Osteoblast (primary cell): Measurements from ENCODE around the gene SNUPN. TPM values are rescaled to one million over a fixed set of nuclear protein-coding genes. Genes with fewer than 3 reads are reported as not detected.
A peak's percentile ranks its signal among the peaks of the same experiment; 100 is the strongest.

Experiments used
- DNase-seq: peaks from one replicate; pipeline ENCODE4 v3.0.0; 2011; ENCODE audit warnings: low spot score, mixed read lengths; ENCODE audit not compliant: insufficient read length; ENCODE audit errors: missing footprints
- H2AFZ ChIP-seq: 2 replicates; pipeline ENCODE4 v1.6.0; 2011; ENCODE audit warnings: mild to moderate bottlenecking, low read length
- H3K27ac ChIP-seq: 2 replicates; pipeline ENCODE4 v1.5.1; 2011; ENCODE audit warnings: mild to moderate bottlenecking, low read depth, low read length, moderate library complexity
- H3K27me3 ChIP-seq: 2 replicates; pipeline ENCODE4 v1.6.0; 2012; ENCODE audit warnings: mild to moderate bottlenecking, control low read depth, inconsistent platforms, low read length, moderate library complexity; ENCODE audit not compliant: insufficient read depth
- H3K36me3 ChIP-seq: 2 replicates; pipeline ENCODE4 v1.5.1; 2011; ENCODE audit warnings: mild to moderate bottlenecking, low read length, control low read depth, moderate library complexity; ENCODE audit not compliant: insufficient read depth
- H3K4me1 ChIP-seq: 2 replicates; pipeline ENCODE4 v1.5.1; 2011; ENCODE audit warnings: mild to moderate bottlenecking, low read length, control low read depth, moderate library complexity; ENCODE audit not compliant: insufficient read depth
- H3K4me2 ChIP-seq: 2 replicates; pipeline ENCODE4 v1.6.0; 2011; ENCODE audit warnings: mild to moderate bottlenecking, low read length; ENCODE audit not compliant: insufficient read depth
- H3K4me3 ChIP-seq: fragments of 200-600 bp; sonication (generic); 3 replicates; pipeline ENCODE4 v1.5.1; 2012; ENCODE audit warnings: mild to moderate bottlenecking, low read length, inconsistent platforms; ENCODE audit not compliant: insufficient read depth
- H3K79me2 ChIP-seq: 2 replicates; pipeline ENCODE4 v1.6.0; 2012; ENCODE audit warnings: mild to moderate bottlenecking, low read length, control low read depth, inconsistent platforms; ENCODE audit not compliant: insufficient read depth
- H3K9me3 ChIP-seq: 2 replicates; pipeline ENCODE4 v1.5.1; 2011; ENCODE audit warnings: low read depth, low read length, control low read depth
- H4K20me1 ChIP-seq: 2 replicates; pipeline ENCODE4 v1.6.0; 2012; ENCODE audit warnings: mild to moderate bottlenecking, low read length, control low read depth; ENCODE audit not compliant: insufficient read depth
- CTCF ChIP-seq: IDR thresholded peaks from 2 replicates; pipeline ENCODE4 v1.5.1; 2011; ENCODE audit warnings: mild to moderate bottlenecking, low read depth, low read length, moderate library complexity; ENCODE audit errors: extremely low read depth
- total RNA-seq: library from RNA; depleted of rRNA; stranded (reverse); fragments of >200 nt; gene quantifications from 2 replicates; pipeline ENCODE4 v1.2.3, GENCODE V29; 2012

Gene SNUPN
- total RNA-seq, 1 donor, result 30.4 TPM

GRCh38 chr15:75646112-75646943, 20.8 kb upstream of the SNUPN start:
- Histone ChIP-seq H3K79me2 (peaks cover 48% of the 10 kb centered on the region), H3K9me3 (no peaks in the 10 kb centered on the region), H3K4me3 (peak overlapping the region; percentile 96), H4K20me1 (peaks cover 27% of the 10 kb centered on the region), H3K4me2 (peak overlapping the region; percentile 93), H3K27me3 (no peaks in the 10 kb centered on the region), H3K27ac (peak overlapping the region; percentile 91), H3K4me1 (peaks cover 34% of the 10 kb centered on the region), H3K36me3 (peaks cover 16% of the 10 kb centered on the region), H2AFZ (peak overlapping the region; percentile 79)
- DNase-seq, result peak; percentile 84
- TF ChIP-seq CTCF, result no peak

- Histone ChIP-seq H3K27ac (no peak overlapping the region), H3K9me3 (no peaks in the 10 kb centered on the region), H2AFZ (no peak overlapping the region), H4K20me1 (peaks cover 11% of the 10 kb centered on the region), H3K79me2 (peaks cover 33% of the 10 kb centered on the region), H3K36me3 (peaks cover under 1% of the 10 kb centered on the region), H3K27me3 (no peaks in the 10 kb centered on the region), H3K4me1 (peaks cover 25% of the 10 kb centered on the region), H3K4me2 (no peak overlapping the region), H3K4me3 (no peak overlapping the region)
- DNase-seq, result peak; percentile 67
- no peak for TF ChIP-seq CTCF
Measured at GRCh38 chr15:75644376-75644775, 18.9 kb upstream of the SNUPN start.

GRCh38 chr15:75641603-75642002, 16.1 kb upstream of the SNUPN start:
- no peaks in the 10 kb centered on the region for H3K36me3 ChIP-seq
- no peak for DNase-seq

More at GRCh38 chr15:75641603-75642002, 16.1 kb upstream of the SNUPN start:
- Histone ChIP-seq H3K27me3 (no peaks in the 10 kb centered on the region), H4K20me1 (peaks cover 13% of the 10 kb centered on the region), H3K27ac (no peak overlapping the region), H3K4me1 (peaks cover 32% of the 10 kb centered on the region), H3K4me3 (no peak overlapping the region), H3K79me2 (peaks cover 32% of the 10 kb centered on the region), H2AFZ (no peak overlapping the region), H3K4me2 (no peak overlapping the region), H3K9me3 (no peaks in the 10 kb centered on the region)
- no peak for TF ChIP-seq CTCF
